Omental fat pad (tissue), 4 donors: Measurements from ENCODE around the gene CXXC5. TPM values are rescaled to one million over a fixed set of nuclear protein-coding genes. Genes with fewer than 3 reads are reported as not detected.

Experiments
- ATAC-seq: fragments of 150-250 bp; one replicate; pipeline ENCODE4 v1.9.1; 2016; ENCODE audit warnings: mild to moderate bottlenecking, moderate library complexity; ENCODE audit not compliant: low FRiP score
- DNase-seq: peaks from one replicate; pipeline ENCODE4 v3.0.0-alpha.2; 2019; ENCODE audit warnings: low spot score
- CTCF ChIP-seq, 3 donors: fragments of 450-650 bp; IDR thresholded peaks; one replicate each; pipeline ENCODE4 v1.5.1; 2016 to 2017; ENCODE audit warnings: antibody characterized with exemption in 3 of 3, mild to moderate bottlenecking in 3 of 3, moderate library complexity in 2 of 3
- total RNA-seq, 4 donors: library from RNA; depleted of rRNA; stranded (reverse); fragments of >200 nt; gene quantifications; one replicate each; pipeline ENCODE4 v1.1.0, GENCODE V29; 2016

Gene CXXC5
- total RNA-seq, 4 donors from 2014 or later: 14.9 to 27.3 (median 25.0) TPM

GRCh38 chr5:139638736-139639618 lies 9.2 kb upstream of the CXXC5 start:
- ATAC-seq (no peak), DNase-seq (no peak)
- TF ChIP-seq CTCF (IDR thresholded peaks at IDR 0.05): no peak

- ATAC-seq: no peak
- no peak for TF ChIP-seq CTCF (IDR thresholded peaks at IDR 0.05)
- no peak for DNase-seq
These were observed 8.3 kb upstream of the CXXC5 start for GRCh38 chr5:139639619-139640380.

GRCh38 chr5:139640421-139641115 lies 7.6 kb upstream of the CXXC5 start:
- ATAC-seq (no peak), DNase-seq (no peak)
- TF ChIP-seq CTCF (IDR thresholded peaks at IDR 0.05): no peak

- DNase-seq (no peak), ATAC-seq (no peak)
- no peak for TF ChIP-seq CTCF (IDR thresholded peaks at IDR 0.05)
These were observed 6.8 kb upstream of the CXXC5 start for GRCh38 chr5:139641116-139642080.

GRCh38 chr5:139642213-139642612 lies 5.9 kb upstream of the CXXC5 start:
- ATAC-seq (no peak), DNase-seq (no peak)
- no peak for TF ChIP-seq CTCF (IDR thresholded peaks at IDR 0.05)
